GM12878 (cell line): ENCODE results near the gene PPP6R2. TPM values are rescaled to one million over a fixed set of nuclear protein-coding genes. Genes with fewer than 3 reads are reported as not detected.
A peak's percentile ranks its signal among the peaks of the same experiment; 100 is the strongest.

Experiments used
- ATAC-seq: fragments of 200-7000 bp; cut with Tn5 transposase; 3 replicates; pipeline ENCODE4 v1.9.1; 2020; ENCODE audit warnings: mild to moderate bottlenecking, moderate library complexity
- BruUV-seq: library from RNA; stranded (reverse); fragments of 400-500 nt; replicated peaks from 2 replicates; lab custom pipeline; 2021; lab: Mats Ljungman, UMichigan
- CTCF ChIA-PET: fragments of 300-600 bp; sonication (Branson Sonifier 250); formaldehyde crosslinking; extraction: SDS; loops from one replicate; lab custom pipeline; 2021; ENCODE audit warnings: inconsistent platforms; lab: Yijun Ruan, JAX
- POLR2A ChIA-PET: fragments of 350-600 bp; formaldehyde crosslinking; extraction: SDS; loops from one replicate; lab custom pipeline; 2021; ENCODE audit warnings: inconsistent platforms; lab: Charles Lee
- RAD21 ChIA-PET: fragments of 300-600 bp; sonication (Branson Sonifier 250); formaldehyde crosslinking; loops from one replicate; lab custom pipeline; 2023; ENCODE audit warnings: antibody characterized with exemption; ENCODE audit not compliant: unreplicated experiment; lab: Charles Lee
- SMC1A ChIA-PET: fragments of 300-600 bp; sonication (Branson Sonifier 250); formaldehyde crosslinking; loops from one replicate; lab custom pipeline; 2023; ENCODE audit not compliant: unreplicated experiment, uncharacterized antibody; lab: Charles Lee
- DNase-seq: peaks from one replicate; pipeline ENCODE4 v3.0.0-alpha.2; 2011; ENCODE audit warnings: low read depth, low spot score
- FAIRE-seq: peaks from 3 replicates; lab custom pipeline; 2011; peaks lifted over from hg19 to GRCh38; lab: Jason Lieb, UNC
- H2AFZ ChIP-seq: 2 replicates; pipeline ENCODE4 v1.6.0; 2011; ENCODE audit warnings: low read depth, low read length, control low read depth; ENCODE audit not compliant: control insufficient read depth
- H3K27ac ChIP-seq: 2 replicates; pipeline ENCODE4 v1.5.1; 2011; ENCODE audit warnings: control low read depth; ENCODE audit not compliant: control insufficient read depth, insufficient read depth
- H3K27me3 ChIP-seq, 2 experiments: replicated peaks in 1 of 2; 2 replicates each; pipeline versions ENCODE4 v1.6.0 to v1.6.1; 2011; ENCODE audit warnings: low read length in 1 of 2; ENCODE audit not compliant: control insufficient read depth in 2 of 2, insufficient read depth in 2 of 2
- H3K36me3 ChIP-seq, 2 experiments: 2 replicates each; pipeline ENCODE4 v1.5.1; 2011; ENCODE audit warnings: low read length in 1 of 2; ENCODE audit not compliant: control insufficient read depth in 2 of 2, insufficient read depth in 2 of 2
- H3K4me1 ChIP-seq: 2 replicates; pipeline ENCODE4 v1.6.1; 2011; ENCODE audit warnings: mild to moderate bottlenecking, low read length, moderate library complexity, mixed read lengths; ENCODE audit not compliant: control insufficient read depth, insufficient read depth
- H3K4me2 ChIP-seq: 2 replicates; pipeline ENCODE4 v1.6.0; 2011; ENCODE audit warnings: control low read depth; ENCODE audit not compliant: control insufficient read depth, insufficient read depth
- H3K4me3 ChIP-seq: fragments of 200-600 bp; sonication (generic); 2 replicates; pipeline ENCODE4 v1.5.1; 2016
- H3K79me2 ChIP-seq: 2 replicates; pipeline ENCODE4 v1.6.0; 2011; ENCODE audit warnings: low read length; ENCODE audit not compliant: control insufficient read depth, insufficient read depth
- H3K9ac ChIP-seq: 2 replicates; pipeline ENCODE4 v1.8.0; 2011; ENCODE audit warnings: low read length, control low read depth, mixed read lengths; ENCODE audit not compliant: control insufficient read depth, insufficient read depth
- H3K9me3 ChIP-seq: replicated peaks from 3 replicates; pipeline ENCODE4 v1.5.1; 2011; ENCODE audit warnings: mild to moderate bottlenecking, low read length; ENCODE audit not compliant: control insufficient read depth, insufficient read depth
- H4K20me1 ChIP-seq: 2 replicates; pipeline ENCODE4 v1.6.0; 2011; ENCODE audit not compliant: control insufficient read depth, insufficient read depth
- BACH1 ChIP-seq: fragments of 450-650 bp; IDR thresholded peaks from 2 replicates; pipeline ENCODE4 v1.6.1; 2017; ENCODE audit warnings: mild to moderate bottlenecking, borderline replicate concordance
- BMI1 ChIP-seq: fragments of 450-650 bp; IDR thresholded peaks from 2 replicates; pipeline ENCODE4 v1.6.1; 2016; ENCODE audit warnings: mild to moderate bottlenecking, moderate library complexity, borderline replicate concordance
- HDAC6 ChIP-seq: fragments of 200-600 bp; sonication (generic); IDR thresholded peaks from one replicate; pipeline ENCODE4 v1.8.0; 2017; ENCODE audit warnings: antibody characterized with exemption; ENCODE audit not compliant: unreplicated experiment
- HSF1 ChIP-seq: fragments of 150-350 bp; IDR thresholded peaks from 2 replicates; pipeline ENCODE4 v1.6.1; 2014; ENCODE audit warnings: mild to moderate bottlenecking, low read depth, low read length
- PKNOX1 ChIP-seq: fragments of 450-650 bp; IDR thresholded peaks from 2 replicates; pipeline ENCODE4 v1.6.1; 2016; ENCODE audit warnings: mild to moderate bottlenecking
- RAD21 ChIP-seq: IDR thresholded peaks from 2 replicates; pipeline ENCODE4 v1.6.1; 2011; ENCODE audit warnings: mild to moderate bottlenecking, low read depth, low read length, moderate library complexity; ENCODE audit not compliant: insufficient read depth
- RFX5 ChIP-seq: IDR thresholded peaks from 2 replicates; pipeline ENCODE4 v1.6.1; 2011; ENCODE audit warnings: low read depth, low read length, improper control_type of control experiment
- USF2 ChIP-seq: IDR thresholded peaks from 2 replicates; pipeline ENCODE4 v1.6.1; 2011; ENCODE audit warnings: low read depth, low read length, improper control_type of control experiment, borderline replicate concordance
- ZBTB40 ChIP-seq: fragments of 450-650 bp; IDR thresholded peaks from 2 replicates; pipeline ENCODE4 v1.6.1; 2016; ENCODE audit warnings: mild to moderate bottlenecking, moderate library complexity, borderline replicate concordance
- WGBS: methylation state at CpG from one replicate; pipeline ENCODE4 v1.1.6; 2016; ENCODE audit warnings: low lambda C conversion rate; ENCODE audit not compliant: insufficient replicate concordance, insufficient coverage; ENCODE audit errors: missing lambda C conversion rate; 5-methylcytosine and 5-hydroxymethylcytosine counted together
- in situ Hi-C: fragments of 300-500 bp; cut with MboI; formaldehyde crosslinking; loops from 9 replicates; pipeline ENCODE4 v1.14.3; 2018; ENCODE audit warnings: mixed read lengths
- intact Hi-C: fragments of 100-400 bp; cut with micrococcal nuclease; formaldehyde crosslinking; loops from one replicate; pipeline ENCODE4 v1.14.2; 2022; ENCODE audit not compliant: unreplicated experiment
- polyA plus RNA-seq, 11 experiments: library from polyadenylated mRNA; depleted of rRNA in 4 of 11; unstranded in 6 of 11; stranded (reverse) in 5 of 11; fragments of >200 nt; fragmentation: Nextera tagmentation in 4 of 11; fragmentation: Illumina TruSeq in 1 of 11; extraction: Ambion mirVana in 4 of 11; extraction: Trizol in 1 of 11; gene quantifications; 1 replicate in 1 of 11; 2 replicates in 10 of 11; pipeline versions ENCODE4 v1.2.1 to v1.2.3, GENCODE V29; 2011 to 2016; ENCODE audit warnings: inconsistent platforms in 2 of 11, missing spikeins in 2 of 11, low read depth in 1 of 11
- total RNA-seq, 4 experiments: library from RNA; depleted of rRNA in 3 of 4; stranded (reverse); fragments of >200 nt in 3 of 4; fragmentation: Illumina TruSeq in 1 of 4; extraction: Trizol in 1 of 4; gene quantifications; 2 replicates each; pipeline versions ENCODE4 v1.2.1 to v1.2.3, GENCODE V29; 2013 to 2021
- TF ChIP-seq, protein P1 (sequence below), 3 experiments: IDR thresholded peaks in 2 of 3; conservative IDR thresholded peaks in 1 of 3; 2 replicates each; pipeline ENCODE4 v1.5.1; 2011; ENCODE audit warnings: low read depth in 3 of 3, low read length in 3 of 3, mild to moderate bottlenecking in 3 of 3, control low read depth in 2 of 3, moderate library complexity in 2 of 3, inconsistent platforms in 1 of 3, mixed read lengths in 1 of 3; ENCODE audit not compliant: control insufficient read depth in 2 of 3, insufficient read depth in 1 of 3; ENCODE audit errors: extremely low read depth in 1 of 3

The PPP6R2 gene
- total and polyA plus RNA-seq, 10 of the 15 experiments (the other 5 are each of a cell fraction or from before 2014, with no cell fraction given) = 0.29 to 52.6 (median 25.4) TPM

DNA sequence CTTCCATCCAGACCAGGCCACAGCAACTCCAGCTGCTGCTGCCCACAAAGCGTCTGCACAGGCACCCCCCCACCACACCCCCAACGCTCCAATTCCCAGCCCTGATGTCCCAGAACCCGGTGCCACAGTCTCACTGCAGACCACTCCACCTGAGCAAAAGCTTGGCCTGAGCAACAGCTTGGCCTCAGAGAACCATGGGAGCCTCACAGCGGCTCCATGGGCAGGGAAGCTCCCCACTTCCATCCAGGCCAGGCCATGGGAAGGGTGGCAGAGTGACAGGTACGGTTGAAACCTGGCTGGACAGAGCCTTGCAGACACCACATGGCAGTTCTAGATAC is 48.8 kb upstream of the PPP6R2 start:
- peak overlapping the region; percentile 9; the same call in 1 of the 2 replicates for H3K9ac ChIP-seq
- peaks cover 60% of the 10 kb centered on the region for H3K79me2 ChIP-seq
- POLR2A ChIA-PET = interaction anchor here (0.6 to 3.7 kb wide), 5 partner anchors 8 to 66 kb away, joined by 3 to 22 read pairs (median 3); partner anchors contain the start of gene DENND6B
- TF ChIP-seq HDAC6 = no peak
- TF ChIP-seq HSF1 = no peak
- TF ChIP-seq BACH1 = no peak
- TF ChIP-seq USF2 = no peak
- no peak for TF ChIP-seq ZBTB40
- no peak for TF ChIP-seq BMI1
- TF ChIP-seq, protein P1, sequence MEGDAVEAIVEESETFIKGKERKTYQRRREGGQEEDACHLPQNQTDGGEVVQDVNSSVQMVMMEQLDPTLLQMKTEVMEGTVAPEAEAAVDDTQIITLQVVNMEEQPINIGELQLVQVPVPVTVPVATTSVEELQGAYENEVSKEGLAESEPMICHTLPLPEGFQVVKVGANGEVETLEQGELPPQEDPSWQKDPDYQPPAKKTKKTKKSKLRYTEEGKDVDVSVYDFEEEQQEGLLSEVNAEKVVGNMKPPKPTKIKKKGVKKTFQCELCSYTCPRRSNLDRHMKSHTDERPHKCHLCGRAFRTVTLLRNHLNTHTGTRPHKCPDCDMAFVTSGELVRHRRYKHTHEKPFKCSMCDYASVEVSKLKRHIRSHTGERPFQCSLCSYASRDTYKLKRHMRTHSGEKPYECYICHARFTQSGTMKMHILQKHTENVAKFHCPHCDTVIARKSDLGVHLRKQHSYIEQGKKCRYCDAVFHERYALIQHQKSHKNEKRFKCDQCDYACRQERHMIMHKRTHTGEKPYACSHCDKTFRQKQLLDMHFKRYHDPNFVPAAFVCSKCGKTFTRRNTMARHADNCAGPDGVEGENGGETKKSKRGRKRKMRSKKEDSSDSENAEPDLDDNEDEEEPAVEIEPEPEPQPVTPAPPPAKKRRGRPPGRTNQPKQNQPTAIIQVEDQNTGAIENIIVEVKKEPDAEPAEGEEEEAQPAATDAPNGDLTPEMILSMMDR (IDR thresholded peaks at IDR 0.05 in 2 of 3, conservative IDR thresholded peaks at IDR 0.05 in 1 of 3; ENCODE audit: control insufficient read depth in 2 of 3, extremely low read depth in 1 of 3, insufficient read depth in 1 of 3, low read depth in 3 of 3, low read length in 3 of 3) = no peak
- TF ChIP-seq RAD21 = no peak
- TF ChIP-seq RFX5 = no peak
- TF ChIP-seq PKNOX1 = no peak

More for the DNA sequence above, 48.8 kb upstream of the PPP6R2 start:
- H3K4me1 ChIP-seq = peaks cover 27% of the 10 kb centered on the region
- no TSS peak for BruUV-seq
- H3K9me3 ChIP-seq = no peaks in the 10 kb centered on the region
- no peak for ATAC-seq
- in situ Hi-C loops = no loop called here
- ChIA-PET CTCF (interaction anchor here (0.6 to 2.5 kb wide), 6 partner anchors 10 to 176 kb away, joined by 3 to 12 read pairs (median 6); no protein-coding TSS in a partner anchor), RAD21 (interaction anchor here (1.4 to 2.8 kb wide), 3 partner anchors 9 to 18 kb away, joined by 4 to 10 read pairs (median 5); no protein-coding TSS in a partner anchor), SMC1A (interaction anchor here (2.9 kb wide), 1 partner anchor 10 kb away, joined by 21 read pairs; no protein-coding TSS in a partner anchor)
- intact Hi-C loops = no loop called here
- no peak for DNase-seq
- 49% methylated on average over 5 of the region's 5 CpGs for WGBS
- H2AFZ ChIP-seq = no peak overlapping the region
- peaks cover 10 to 23% of the 10 kb centered on the region in 2 experiments; a peak in 3 of 4 replicates for H3K36me3 ChIP-seq
- no peaks in the 10 kb centered on the region for H3K27me3 ChIP-seq
- no peak overlapping the region for H3K4me3 ChIP-seq
- peak overlapping the region; percentile 2; the same call in 1 of the 2 replicates for H3K27ac ChIP-seq
- H4K20me1 ChIP-seq = no peaks in the 10 kb centered on the region; the same call in none of the 2 replicates
- FAIRE-seq = no peak
- peak overlapping the region; percentile 40; the same call in 1 of the 2 replicates for H3K4me2 ChIP-seq
